Left lung (tissue), 10 donors: ENCODE results near the gene CWC22. TPM values are rescaled to one million over a fixed set of nuclear protein-coding genes. Genes with fewer than 3 reads are reported as not detected.
A peak's percentile ranks its signal among the peaks of the same experiment; 100 is the strongest.
"Not testable (repeated sequence)": the region's sequence is repeated elsewhere in the genome, so short reads cannot be mapped to it uniquely, and the experiment has no call there.

Experiments
- ATAC-seq: fragments of 200-7000 bp; cut with Tn5 transposase; one replicate; pipeline ENCODE4 v1.9.1; 2020; ENCODE audit warnings: moderate library complexity
- DNase-seq, 4 donors: peaks; one replicate each; pipeline ENCODE4 v3.0.0-alpha.2; 2013 to 2020
- H3K27ac ChIP-seq, 2 donors: fragments of 200-600 bp; sonication (generic) in 1 of 2; one replicate each; pipeline versions ENCODE4 v1.5.0 to v1.8.0; 2020 to 2021
- H3K27me3 ChIP-seq, 2 donors: fragments of 200-600 bp; sonication (generic) in 1 of 2; one replicate each; pipeline versions ENCODE4 v1.5.0 to v1.8.0; 2020 to 2021
- H3K36me3 ChIP-seq, 2 donors: fragments of 200-600 bp; sonication (generic) in 1 of 2; one replicate each; pipeline versions ENCODE4 v1.5.0 to v1.8.0; 2020 to 2021
- H3K4me1 ChIP-seq, 2 donors: fragments of 200-600 bp; one replicate each; pipeline ENCODE4 v1.8.0; 2021
- H3K4me3 ChIP-seq, 2 donors: fragments of 200-600 bp; sonication (generic) in 1 of 2; one replicate each; pipeline versions ENCODE4 v1.5.0 to v1.8.0; 2020 to 2021; ENCODE audit warnings: mild to moderate bottlenecking in 1 of 2
- H3K9me3 ChIP-seq, 2 donors: fragments of 200-600 bp; sonication (generic) in 1 of 2; one replicate each; pipeline versions ENCODE4 v1.5.0 to v1.8.0; 2020 to 2021
- intact Hi-C, 2 donors: fragments of 100-400 bp; cut with DNase I; formaldehyde crosslinking; loops; one replicate each; pipeline versions ENCODE4 v1.11.2 to v1.14.2; 2022
- polyA plus RNA-seq, 6 donors: library from polyadenylated mRNA; unstranded; fragments of 120-200 nt; gene quantifications; one replicate each; pipeline ENCODE4 v1.2.1, GENCODE V29; 2013; ENCODE audit not compliant: insufficient read length in 6 of 6
- total RNA-seq, 2 donors: library from RNA; stranded (reverse); fragmentation: NEBNext Ultra II Directional; extraction: Animal tissue kit (Norgen Biotek cat#: 25700); gene quantifications; one replicate each; pipeline ENCODE4 v1.2.1, GENCODE V29; 2021
- TF ChIP-seq, protein P1 (sequence below), 2 donors: fragments of 200-600 bp; sonication (generic) in 1 of 2; IDR thresholded peaks; one replicate each; pipeline versions ENCODE4 v1.5.0 to v1.8.0; 2021; ENCODE audit warnings: antibody characterized with exemption in 2 of 2
- donor health status: DM: no; HTN: yes; CAD: no.
- donor health status: DM: no; HTN: no; CAD: no.

The CWC22 gene
- total and polyA plus RNA-seq, 8 donors: 13.9 to 42.8 (median 37.8) TPM

GRCh38 chr2:179936654-179937053, 70.4 kb downstream of the CWC22 start:
- no peak overlapping the region for H3K4me3 ChIP-seq
- H3K4me1 ChIP-seq: no peaks in the 10 kb centered on the region
- ATAC-seq: peak; percentile 57
- intact Hi-C loops: no loop called here
- no peaks in the 10 kb centered on the region for H3K9me3 ChIP-seq
- H3K36me3 ChIP-seq: no peaks in the 10 kb centered on the region
- peak in 1 of 4 donors; percentile 4 for DNase-seq
- no peaks in the 10 kb centered on the region for H3K27me3 ChIP-seq
- H3K27ac ChIP-seq: no peak overlapping the region
- TF ChIP-seq, protein P1, sequence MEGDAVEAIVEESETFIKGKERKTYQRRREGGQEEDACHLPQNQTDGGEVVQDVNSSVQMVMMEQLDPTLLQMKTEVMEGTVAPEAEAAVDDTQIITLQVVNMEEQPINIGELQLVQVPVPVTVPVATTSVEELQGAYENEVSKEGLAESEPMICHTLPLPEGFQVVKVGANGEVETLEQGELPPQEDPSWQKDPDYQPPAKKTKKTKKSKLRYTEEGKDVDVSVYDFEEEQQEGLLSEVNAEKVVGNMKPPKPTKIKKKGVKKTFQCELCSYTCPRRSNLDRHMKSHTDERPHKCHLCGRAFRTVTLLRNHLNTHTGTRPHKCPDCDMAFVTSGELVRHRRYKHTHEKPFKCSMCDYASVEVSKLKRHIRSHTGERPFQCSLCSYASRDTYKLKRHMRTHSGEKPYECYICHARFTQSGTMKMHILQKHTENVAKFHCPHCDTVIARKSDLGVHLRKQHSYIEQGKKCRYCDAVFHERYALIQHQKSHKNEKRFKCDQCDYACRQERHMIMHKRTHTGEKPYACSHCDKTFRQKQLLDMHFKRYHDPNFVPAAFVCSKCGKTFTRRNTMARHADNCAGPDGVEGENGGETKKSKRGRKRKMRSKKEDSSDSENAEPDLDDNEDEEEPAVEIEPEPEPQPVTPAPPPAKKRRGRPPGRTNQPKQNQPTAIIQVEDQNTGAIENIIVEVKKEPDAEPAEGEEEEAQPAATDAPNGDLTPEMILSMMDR (IDR thresholded peaks at IDR 0.05): peak; percentile 22 to 27

- no peaks in the 10 kb centered on the region for H3K27me3 ChIP-seq
- H3K4me3 ChIP-seq: no peak overlapping the region
- DNase-seq (no peak), ATAC-seq (no peak)
- no peak overlapping the region for H3K27ac ChIP-seq
- intact Hi-C loops: no loop called here
- TF ChIP-seq, protein P1 (IDR thresholded peaks at IDR 0.05): no peak
- no peaks in the 10 kb centered on the region for H3K36me3 ChIP-seq
- no peaks in the 10 kb centered on the region for H3K9me3 ChIP-seq
- no peaks in the 10 kb centered on the region for H3K4me1 ChIP-seq
Observed at GRCh38 chr2:179936141-179936540, 71.0 kb downstream of the CWC22 start.

DNA sequence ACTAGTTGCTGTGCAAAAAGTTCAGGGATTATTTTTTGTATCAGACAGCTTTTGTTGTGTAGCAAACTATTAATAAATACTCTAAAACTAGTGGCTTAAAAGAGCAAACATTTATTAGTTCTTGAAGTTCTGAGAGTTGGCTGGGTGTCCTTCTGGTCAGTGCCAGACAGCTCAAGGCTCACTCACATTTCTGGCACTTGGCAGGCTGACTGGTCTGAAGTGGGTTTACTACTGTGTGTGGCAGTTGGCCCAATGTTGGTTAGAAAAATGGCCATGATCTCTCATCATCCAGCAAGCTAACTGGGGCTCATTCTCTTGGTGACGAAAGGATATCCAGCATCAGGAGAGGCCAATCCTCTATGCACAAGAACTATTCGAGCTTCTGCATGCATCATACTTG, 74.3 kb downstream of the CWC22 start:
- peak; percentile 94 for ATAC-seq
- no peaks in the 10 kb centered on the region for H3K36me3 ChIP-seq
- H3K27ac ChIP-seq: no peak overlapping the region
- DNase-seq: peak in 2 of 4 donors; percentile 11 to 74
- no peak overlapping the region for H3K4me3 ChIP-seq
- H3K27me3 ChIP-seq: no peaks in the 10 kb centered on the region
- TF ChIP-seq, protein P1 (IDR thresholded peaks at IDR 0.05): no peak
- peaks cover 0 to 8% of the 10 kb centered on the region in 2 donors for H3K9me3 ChIP-seq
- no peaks in the 10 kb centered on the region for H3K4me1 ChIP-seq
- intact Hi-C loops: no loop called here

GRCh38 chr2:179931502-179931901, 75.6 kb downstream of the CWC22 start:
- Histone ChIP-seq H3K27me3 (no peaks in the 10 kb centered on the region), H3K4me3 (no peak overlapping the region), H3K9me3 (peaks cover 0 to 15% of the 10 kb centered on the region in 2 donors), H3K36me3 (no peaks in the 10 kb centered on the region), H3K27ac (no peak overlapping the region), H3K4me1 (no peaks in the 10 kb centered on the region)
- DNase-seq (no peak), ATAC-seq (no peak)
- TF ChIP-seq, protein P1 (IDR thresholded peaks at IDR 0.05): no peak
- intact Hi-C loops: no loop called here

GRCh38 chr2:179929997-179930396, 77.1 kb downstream of the CWC22 start:
- H3K27ac ChIP-seq, ATAC-seq, DNase-seq, H3K27me3 ChIP-seq, intact Hi-C loops, H3K36me3 ChIP-seq, H3K4me3 ChIP-seq, H3K4me1 ChIP-seq: not testable (repeated sequence)
- peaks cover 0 to 25% of the 10 kb centered on the region in 2 donors for H3K9me3 ChIP-seq

DNA sequence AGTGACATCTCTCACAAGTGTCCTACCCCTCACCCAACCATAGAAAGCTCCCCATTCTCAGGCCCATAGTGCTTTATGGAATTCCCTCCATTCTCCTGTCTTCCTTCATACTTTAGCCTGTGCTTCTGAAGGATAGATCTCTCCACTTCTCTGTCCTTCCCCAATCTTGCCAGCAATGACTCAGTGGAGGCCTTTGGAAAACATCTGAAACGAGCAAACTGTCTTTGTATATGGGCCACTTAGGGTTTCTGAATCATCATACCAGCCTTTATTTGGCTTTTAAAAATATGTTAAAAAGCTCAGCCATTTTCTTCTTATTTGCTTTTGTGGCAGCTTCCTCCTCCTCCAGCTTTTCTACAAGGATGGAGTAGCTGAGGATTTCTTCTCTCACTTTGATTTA, 80.1 kb downstream of the CWC22 start:
- no peak for DNase-seq
- intact Hi-C loops: no loop called here
- no peaks in the 10 kb centered on the region for H3K36me3 ChIP-seq
- no peak overlapping the region for H3K27ac ChIP-seq
- ATAC-seq: no peak
- H3K4me1 ChIP-seq: no peaks in the 10 kb centered on the region
- TF ChIP-seq, protein P1 (IDR thresholded peaks at IDR 0.05): no peak
- H3K4me3 ChIP-seq: no peak overlapping the region
- peaks cover 0 to 25% of the 10 kb centered on the region in 2 donors for H3K9me3 ChIP-seq
- no peaks in the 10 kb centered on the region for H3K27me3 ChIP-seq
